Endothelial cell of umbilical vein (primary cell): ENCODE results near the gene OTULINL. TPM values are rescaled to one million over a fixed set of nuclear protein-coding genes. Genes with fewer than 3 reads are reported as not detected.

Source experiments
- BruUV-seq: library from RNA; stranded (reverse); fragments of 400-500 nt; replicated peaks from 2 replicates; lab custom pipeline; 2021; lab: Mats Ljungman, UMichigan
- CTCF ChIA-PET: fragments of 300-600, 350-600 bp; sonication (Branson Sonifier 250); formaldehyde crosslinking; loops from one replicate; lab custom pipeline; 2021; ENCODE audit warnings: antibody characterized with exemption, inconsistent platforms; lab: Charles Lee
- POLR2A ChIA-PET: fragments of 300-600, 350-600 bp; sonication (Branson Sonifier 250); formaldehyde crosslinking; loops from one replicate; lab custom pipeline; 2021; ENCODE audit warnings: antibody characterized with exemption, inconsistent platforms; lab: Charles Lee
- DNase-seq: peaks from one replicate; pipeline ENCODE4 v3.0.0-alpha.2; 2011; ENCODE audit warnings: low read depth, low spot score
- FAIRE-seq: peaks from 2 replicates; lab custom pipeline; 2011; peaks lifted over from hg19 to GRCh38; lab: Jason Lieb, UNC
- H2AFZ ChIP-seq: 2 replicates; pipeline ENCODE4 v1.6.0; 2012; ENCODE audit warnings: low read depth, low read length, control low read depth, inconsistent platforms
- H3K27ac ChIP-seq: 2 replicates; pipeline ENCODE4 v1.5.1; 2011; ENCODE audit warnings: low read depth, mild to moderate bottlenecking, control low read depth, low read length, moderate library complexity; ENCODE audit not compliant: insufficient read depth
- H3K27me3 ChIP-seq, 2 experiments: 2 replicates each; pipeline versions ENCODE4 v1.6.0 to v1.6.1; 2011; ENCODE audit warnings: low read length in 2 of 2, mixed read lengths in 1 of 2; ENCODE audit not compliant: control insufficient read depth in 2 of 2, insufficient read depth in 2 of 2
- H3K36me3 ChIP-seq, 2 experiments: 2 replicates in 1 of 2; 3 replicates in 1 of 2; pipeline ENCODE4 v1.5.1; 2011; ENCODE audit warnings: low read length in 2 of 2, mild to moderate bottlenecking in 1 of 2, moderate library complexity in 1 of 2; ENCODE audit not compliant: control insufficient read depth in 2 of 2, insufficient read depth in 2 of 2; ENCODE audit errors: extremely low read depth in 1 of 2
- H3K4me1 ChIP-seq: 3 replicates; pipeline ENCODE4 v1.5.1; 2011; ENCODE audit warnings: mild to moderate bottlenecking, low read length; ENCODE audit not compliant: control insufficient read depth, insufficient read depth; ENCODE audit errors: extremely low read depth
- H3K4me2 ChIP-seq: 2 replicates; pipeline ENCODE4 v1.6.1; 2011; ENCODE audit warnings: low read length, control low read depth, mixed read lengths; ENCODE audit not compliant: insufficient read depth
- H3K4me3 ChIP-seq, 3 experiments: fragments of 200-600 bp in 1 of 3; sonication (generic), shearing (Covaris generic) in 1 of 3; replicated peaks in 1 of 3; 2 replicates each; pipeline ENCODE4 v1.5.1; 2011 to 2016; ENCODE audit warnings: control low read depth in 3 of 3, low read length in 3 of 3, mild to moderate bottlenecking in 2 of 3, inconsistent platforms in 1 of 3, low read depth in 1 of 3, moderate library complexity in 1 of 3; ENCODE audit not compliant: insufficient read depth in 1 of 3
- H3K79me2 ChIP-seq: 2 replicates; pipeline ENCODE4 v1.6.0; 2012; ENCODE audit warnings: low read length, inconsistent platforms; ENCODE audit not compliant: control insufficient read depth, insufficient read depth
- H3K9ac ChIP-seq: replicated peaks from 2 replicates; pipeline ENCODE3; 2011; ENCODE audit warnings: low read length, control low read depth; ENCODE audit not compliant: insufficient read depth; ENCODE audit errors: extremely low read depth
- H3K9me1 ChIP-seq: replicated peaks from 3 replicates; pipeline ENCODE4 v1.6.0; 2011; ENCODE audit warnings: mild to moderate bottlenecking, low read length; ENCODE audit not compliant: control insufficient read depth, insufficient read depth; ENCODE audit errors: extremely low read depth
- H3K9me3 ChIP-seq: replicated peaks from 2 replicates; pipeline ENCODE4 v1.5.1; 2012; ENCODE audit warnings: low read length, inconsistent platforms; ENCODE audit not compliant: control insufficient read depth, insufficient read depth
- H4K20me1 ChIP-seq: replicated peaks from 2 replicates; pipeline ENCODE3; 2011; ENCODE audit warnings: mild to moderate bottlenecking, low read length; ENCODE audit not compliant: control insufficient read depth, insufficient read depth; ENCODE audit errors: extremely low read depth
- CTCF ChIP-seq, 2 donors: IDR thresholded peaks; 1 replicate in 1 of 2; 2 replicates in 1 of 2; pipeline ENCODE4 v1.5.1; 2011; ENCODE audit warnings: low read length in 2 of 2, mild to moderate bottlenecking in 2 of 2, moderate library complexity in 2 of 2, control low read depth in 1 of 2, inconsistent platforms in 1 of 2, low read depth in 1 of 2; ENCODE audit not compliant: insufficient read depth in 1 of 2; ENCODE audit errors: extremely low read depth in 1 of 2
- EZH2 ChIP-seq: IDR thresholded peaks from 2 replicates; pipeline ENCODE4 v1.6.1; 2012; ENCODE audit warnings: borderline replicate concordance, low read depth, mild to moderate bottlenecking, moderate library complexity, low read length, inconsistent platforms; ENCODE audit not compliant: severe bottlenecking
- FOS ChIP-seq: IDR thresholded peaks from 2 replicates; pipeline ENCODE4 v1.6.1; 2011; ENCODE audit warnings: mild to moderate bottlenecking, low read length, moderate library complexity, borderline replicate concordance; ENCODE audit not compliant: insufficient read depth
- GATA2 ChIP-seq: IDR thresholded peaks from 2 replicates; pipeline ENCODE4 v1.7.0; 2011; ENCODE audit warnings: low read depth, mild to moderate bottlenecking, moderate library complexity, mixed read lengths, low read length; ENCODE audit not compliant: insufficient read length, insufficient read depth
- JUN ChIP-seq: IDR thresholded peaks from 2 replicates; pipeline ENCODE4 v1.6.1; 2011; ENCODE audit warnings: borderline replicate concordance, low read depth; ENCODE audit not compliant: insufficient read length, insufficient read depth
- MYC ChIP-seq: IDR thresholded peaks from one replicate; pipeline ENCODE4 v1.6.1; 2011; ENCODE audit warnings: mild to moderate bottlenecking, low read depth, low read length
- POLR2A ChIP-seq: IDR thresholded peaks from 2 replicates; pipeline ENCODE4 v1.6.1; 2012; ENCODE audit warnings: low read depth, mild to moderate bottlenecking, control low read depth, low read length
- POLR2AphosphoS5 ChIP-seq: IDR thresholded peaks from 2 replicates; pipeline ENCODE4 v1.6.1; 2012; ENCODE audit warnings: low read depth, mild to moderate bottlenecking, control low read depth, low read length, moderate library complexity; ENCODE audit not compliant: insufficient read depth
- dilution Hi-C: fragments of 300-500 bp; cut with MboI; formaldehyde crosslinking; loops from one replicate; pipeline ENCODE4 v1.15.0; 2019; ENCODE audit warnings: low sequenced_read_pairs; ENCODE audit not compliant: extremely low pct_ligation_motif_present
- intact Hi-C: fragments of 100-400 bp; cut with micrococcal nuclease; formaldehyde crosslinking; loops from one replicate; pipeline ENCODE4 v1.10.0; 2022
- polyA plus RNA-seq, 4 experiments: library from polyadenylated mRNA; depleted of rRNA in 3 of 4; stranded (reverse) in 3 of 4; unstranded in 1 of 4; fragments of >200 nt; gene quantifications; 2 replicates each; pipeline versions ENCODE4 v1.2.1 to v1.2.3, GENCODE V29; 2011 to 2012; ENCODE audit warnings: missing spikeins in 1 of 4
- total RNA-seq: library from RNA; stranded (reverse); gene quantifications from 2 replicates; pipeline ENCODE4 v1.2.3, GENCODE V29; 2021
- TF ChIP-seq, protein P1 (sequence below): IDR thresholded peaks from 2 replicates; pipeline ENCODE4 v1.6.1; 2011; ENCODE audit not compliant: insufficient read depth, insufficient read length

Gene OTULINL
- total and polyA plus RNA-seq, 2 donors (not counting 3 experiments of a cell fraction or from before 2014, with no cell fraction given): 0.08 to 0.42 TPM

DNA sequence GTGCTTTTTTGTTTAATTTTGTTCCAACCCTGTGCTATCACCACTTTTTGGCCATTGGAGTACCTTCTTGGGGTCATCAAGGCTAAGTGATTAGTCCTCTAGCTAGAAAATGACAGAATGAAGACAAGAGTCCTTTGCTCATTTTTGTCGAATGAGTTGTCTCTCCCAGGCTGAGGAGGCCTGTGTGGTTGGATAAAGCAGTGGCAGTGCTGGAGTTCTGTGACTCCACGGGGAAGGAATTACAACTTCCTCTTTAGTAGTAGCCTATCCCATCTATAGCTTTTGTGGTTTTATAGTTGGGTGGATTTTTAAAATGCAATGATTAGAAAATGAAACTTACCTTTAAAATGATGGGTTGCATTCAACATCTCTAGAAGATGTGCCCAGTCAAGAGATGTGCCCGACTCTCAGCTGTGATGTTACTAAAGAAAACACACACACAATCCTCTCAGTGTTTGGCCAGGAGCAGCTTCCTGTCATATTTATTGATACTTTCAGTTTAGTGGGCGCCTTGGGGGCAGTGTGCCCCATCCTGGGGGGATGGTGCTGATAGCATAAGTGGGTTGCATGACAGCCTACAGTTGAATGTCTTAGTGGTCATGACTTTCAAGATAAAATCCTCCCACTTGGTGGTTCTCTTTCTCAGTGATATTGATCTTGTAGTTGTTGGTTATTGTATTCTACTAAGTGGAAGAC lies 11.9 kb downstream of the OTULINL start:
- H3K9me3 ChIP-seq: no peaks in the 10 kb centered on the region
- no peak overlapping the region for H3K4me2 ChIP-seq
- intact Hi-C loops: no loop called here
- peaks cover 4 to 19% of the 10 kb centered on the region in 2 experiments for H3K27me3 ChIP-seq
- H3K79me2 ChIP-seq: no peaks in the 10 kb centered on the region
- ChIA-PET CTCF (interaction anchor here (0.7 kb wide), 1 partner anchor 26 kb away, joined by 3 read pairs; no protein-coding TSS in a partner anchor), POLR2A (no interaction called here)
- H3K4me3 ChIP-seq: no peak overlapping the region
- no peaks in the 10 kb centered on the region for H4K20me1 ChIP-seq
- no peaks in the 10 kb centered on the region for H3K36me3 ChIP-seq
- TF ChIP-seq EZH2 (no peak), FOS (no peak), POLR2AphosphoS5 (no peak), POLR2A (no peak), GATA2 (no peak), JUN (no peak), CTCF (IDR thresholded peaks at IDR 0.05; ENCODE audit: extremely low read depth in 1 of 2, insufficient read depth in 1 of 2, low read depth in 1 of 2, low read length in 2 of 2) (no peak), MYC (no peak)
- TF ChIP-seq, protein P1, sequence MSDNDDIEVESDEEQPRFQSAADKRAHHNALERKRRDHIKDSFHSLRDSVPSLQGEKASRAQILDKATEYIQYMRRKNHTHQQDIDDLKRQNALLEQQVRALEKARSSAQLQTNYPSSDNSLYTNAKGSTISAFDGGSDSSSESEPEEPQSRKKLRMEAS: no peak
- dilution Hi-C loops: no loop called here
- DNase-seq (no peak), FAIRE-seq (no peak)
- no peaks in the 10 kb centered on the region for H3K9me1 ChIP-seq
- BruUV-seq: no TSS peak
- no peaks in the 10 kb centered on the region for H3K4me1 ChIP-seq
- no peak overlapping the region for H3K9ac ChIP-seq
- no peak overlapping the region for H3K27ac ChIP-seq
- no peak overlapping the region for H2AFZ ChIP-seq
